Prostate gland (tissue), 2 donors: ENCODE data around the gene C18orf63.

Source experiments
- CTCF ChIP-seq, 4 experiments: fragments of 200-600 bp in 2 of 4; fragments of 450-650 bp in 2 of 4; sonication (generic) in 2 of 4; IDR thresholded peaks; 1 replicate in 3 of 4; 2 replicates in 1 of 4; pipeline ENCODE4 v1.5.1; 2016 to 2019; ENCODE audit warnings: antibody characterized with exemption in 4 of 4, mild to moderate bottlenecking in 2 of 4, moderate library complexity in 2 of 4
- POLR2A ChIP-seq: fragments of 450-650 bp; IDR thresholded peaks from one replicate; pipeline ENCODE4 v1.6.1; 2016; ENCODE audit warnings: antibody characterized with exemption, mild to moderate bottlenecking

- TF ChIP-seq CTCF (IDR thresholded peaks at IDR 0.05) = no peak
- no peak for TF ChIP-seq POLR2A
These were observed 18.7 kb downstream of the C18orf63 start for GRCh38 chr18:74334242-74334893.
